Stimulated activated CD8-positive, alpha-beta memory T cell treated with anti-CD3 and anti-CD28 coated beads, Interleukin-12 subunit alpha, Interleukin-12 subunit beta, amount 100 ng/mL, for 1 hour (primary cell): ENCODE measurements around the gene HAPLN2.
A peak's percentile ranks its signal among the peaks of the same experiment; 100 is the strongest.
"Not testable (repeated sequence)": the region's sequence is repeated elsewhere in the genome, so short reads cannot be mapped to it uniquely, and the experiment has no call there.

ENCODE experiments used
- DNase-seq: peaks from one replicate; pipeline ENCODE4 v3.0.0-alpha.2; 2020; ENCODE audit warnings: low read depth

Gene HAPLN2

DNA sequence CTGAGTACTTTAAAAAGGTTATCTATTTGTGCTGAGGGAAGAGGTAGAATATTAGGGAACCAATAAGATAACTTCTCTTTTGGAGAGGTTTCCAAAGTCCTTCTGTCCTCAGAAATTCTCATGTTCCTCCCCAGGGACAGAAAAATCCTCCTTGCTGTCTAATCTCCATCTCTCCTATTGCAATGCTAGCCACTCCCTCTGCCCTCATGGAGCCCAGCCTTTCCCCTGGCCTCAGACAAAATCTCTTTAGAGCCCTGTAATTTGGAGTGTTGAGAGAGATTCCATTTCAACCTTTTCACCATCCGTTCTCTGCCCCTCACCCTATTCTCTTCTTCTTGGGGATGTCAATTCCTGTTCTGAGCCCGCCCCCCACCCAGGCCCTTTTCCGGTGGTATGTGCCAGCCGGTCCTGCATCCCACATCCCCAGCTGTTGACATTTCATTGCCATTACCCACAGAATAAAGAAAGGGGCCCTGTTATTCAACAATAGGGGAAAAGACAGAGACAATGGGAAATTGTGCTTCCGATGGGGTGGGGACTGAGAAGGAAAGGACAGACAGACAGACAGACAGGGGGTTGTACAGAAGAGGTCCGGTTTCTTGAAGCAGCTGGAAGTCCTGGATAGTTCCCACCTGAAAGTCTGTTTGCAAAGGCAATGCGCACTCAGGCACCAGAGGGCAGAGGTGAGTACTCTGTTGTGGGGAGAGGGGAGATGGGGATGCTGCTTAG lies at the start of gene HAPLN2:
TSS of gene HAPLN2 (plus strand) at position 563 of the 729 bp plus-strand sequence. CDS start 4,076 bp downstream, outside the sequence.
- no peak for DNase-seq

DNA sequence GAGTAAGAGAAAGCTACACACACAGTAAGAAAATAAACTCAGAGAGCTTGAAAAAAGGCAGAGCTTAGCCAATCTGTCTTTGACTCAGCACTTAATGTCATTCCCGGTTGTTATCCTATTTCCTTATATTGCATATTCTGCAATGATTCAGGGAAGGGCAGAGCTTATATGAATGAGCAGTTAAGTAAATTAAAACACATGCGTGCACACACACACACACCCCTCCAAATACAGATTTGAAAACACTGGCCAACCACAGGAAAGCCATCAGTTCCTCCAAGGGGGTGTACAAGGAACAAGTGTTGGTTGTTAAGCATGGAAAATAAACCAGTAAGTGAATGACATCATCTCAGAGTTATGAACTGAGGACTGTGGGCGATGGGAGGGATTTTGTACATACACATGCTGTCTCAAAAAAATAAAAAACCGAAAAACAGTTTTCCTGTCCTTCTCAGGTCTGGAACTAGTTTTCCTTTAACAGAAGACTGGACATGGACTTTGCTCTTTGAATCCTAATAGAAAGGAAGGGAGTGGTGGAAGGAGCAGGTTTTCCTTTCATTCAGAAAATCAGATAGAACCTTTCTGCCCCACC lies 47.9 kb upstream of the HAPLN2 start:
- DNase-seq: no peak

DNA sequence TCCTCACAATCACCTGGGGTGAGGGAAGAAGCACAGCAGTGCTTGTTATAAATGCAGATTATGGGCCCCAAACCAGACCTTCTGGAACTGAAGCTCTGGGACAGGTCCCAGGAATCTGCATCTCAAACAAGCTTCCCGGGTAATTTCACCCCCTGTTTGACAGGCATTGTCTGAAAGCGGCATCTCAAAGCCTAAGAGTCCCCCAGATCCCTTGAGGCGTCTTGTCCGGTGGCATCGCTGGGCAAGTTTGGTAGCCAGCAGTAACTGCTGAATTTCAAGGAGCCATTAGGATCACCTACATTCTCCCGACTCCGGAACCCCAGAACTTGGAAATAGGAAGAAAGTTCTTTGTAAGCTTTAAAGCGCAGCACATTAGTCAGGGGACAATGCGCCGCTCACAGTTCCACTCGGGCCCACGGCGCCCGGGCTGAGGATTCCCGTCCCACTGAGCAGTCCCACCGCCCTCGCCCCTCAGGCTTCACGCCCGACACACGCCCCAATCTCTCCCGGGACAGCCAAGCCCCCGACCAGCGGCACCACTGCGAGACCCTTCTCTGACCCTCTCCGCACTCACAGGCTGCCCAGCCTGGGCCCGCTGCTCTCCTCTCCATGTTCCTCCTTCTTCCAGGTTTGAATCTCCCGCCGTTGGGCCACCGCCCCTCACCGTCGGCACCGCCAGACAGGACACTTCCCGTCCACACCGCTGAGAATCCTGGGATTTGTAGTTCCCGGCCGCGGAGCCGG lies 47.1 kb upstream of the HAPLN2 start, which contains the start of gene IQGAP3:
TSS of gene IQGAP3 (minus strand) at position 647 of the 744 bp plus-strand sequence. CDS start at position 611, 36 bp downstream.
- DNase-seq: peak; percentile 38

DNA sequence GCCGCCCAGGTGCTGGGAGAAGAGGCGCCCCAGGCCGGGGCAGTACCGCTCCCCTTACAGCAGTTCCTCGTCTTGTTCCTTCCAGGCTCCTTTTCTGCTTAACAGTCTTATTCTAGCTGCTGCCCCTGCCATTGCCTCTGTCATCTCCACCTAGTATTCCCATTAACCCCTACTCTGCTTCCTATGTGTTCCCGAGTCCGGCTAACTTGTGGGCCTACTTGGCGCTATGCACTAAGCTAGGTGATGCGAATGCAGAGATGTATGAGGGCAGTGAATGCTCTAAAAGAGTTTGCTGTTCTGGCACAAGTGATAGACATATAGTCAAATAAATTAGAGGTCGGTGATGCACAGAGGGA lies 46.6 kb upstream of the HAPLN2 start:
- no peak for DNase-seq

DNA sequence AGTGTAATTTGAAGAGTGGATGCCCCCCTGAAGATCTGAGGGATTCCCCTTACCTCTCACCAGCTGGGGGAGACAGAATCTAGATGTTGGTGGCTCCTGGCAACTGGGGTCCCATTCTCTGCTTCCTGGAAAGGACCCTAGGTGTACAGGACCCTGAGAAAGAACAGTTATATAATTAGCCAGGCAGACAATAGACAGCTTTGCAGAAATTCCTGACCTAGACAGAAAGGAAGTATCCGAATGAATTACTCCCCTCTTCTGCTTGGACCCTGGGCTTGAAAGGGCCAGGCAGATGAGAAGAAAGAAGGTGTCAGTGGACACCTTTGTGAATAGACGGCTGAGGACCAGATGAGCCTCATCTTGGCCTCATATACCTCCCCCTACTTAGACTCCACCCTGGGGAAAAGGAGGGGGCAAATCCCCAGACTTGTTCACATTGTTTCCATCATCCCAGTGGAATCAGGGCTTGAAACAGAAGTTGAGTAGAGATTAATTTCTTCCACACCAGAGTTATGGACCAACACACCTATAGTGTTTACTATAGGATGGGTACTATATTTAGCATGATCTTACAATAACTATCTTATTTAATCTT lies 45.1 kb upstream of the HAPLN2 start:
- no peak for DNase-seq

DNA sequence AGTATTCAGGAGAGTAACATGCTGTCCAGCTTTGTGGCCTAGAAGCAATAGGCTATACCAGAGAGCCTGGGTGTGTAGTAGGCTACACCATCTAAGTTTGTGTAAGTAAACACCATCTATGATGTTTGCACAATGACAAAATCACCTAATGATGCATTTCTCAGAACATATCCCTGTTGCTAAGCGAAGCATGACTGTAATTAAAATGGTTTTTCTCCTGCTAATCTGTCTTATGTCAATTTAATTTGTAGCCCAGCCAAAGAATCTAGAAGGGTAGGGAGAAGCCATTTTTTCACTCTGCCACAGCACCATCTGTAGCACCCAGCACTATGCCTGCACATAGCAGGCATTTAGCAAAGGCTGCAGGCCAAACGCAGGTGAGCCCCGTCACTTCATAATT lies 41.7 kb upstream of the HAPLN2 start:
- no peak for DNase-seq

DNA sequence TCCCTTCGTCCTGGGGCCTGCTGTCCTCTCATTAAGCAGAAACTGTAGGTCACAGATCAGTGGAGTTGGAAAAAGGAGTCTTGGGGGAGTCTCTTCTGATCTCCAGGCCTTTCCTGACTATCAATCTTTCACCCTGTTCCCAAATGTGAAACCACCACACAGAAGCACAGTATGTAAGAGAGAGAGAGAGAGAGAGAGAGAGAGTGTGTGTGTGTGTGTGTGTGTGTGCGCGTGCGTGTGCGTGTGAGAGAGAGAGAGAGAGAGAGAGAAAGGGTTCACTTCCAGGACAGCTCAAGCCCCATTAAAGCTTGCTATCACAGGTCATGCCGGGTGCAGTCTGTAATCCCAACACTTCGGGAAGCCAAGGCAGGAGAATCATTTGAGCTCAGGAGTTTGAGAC lies 41.2 kb upstream of the HAPLN2 start:
- no peak for DNase-seq

DNA sequence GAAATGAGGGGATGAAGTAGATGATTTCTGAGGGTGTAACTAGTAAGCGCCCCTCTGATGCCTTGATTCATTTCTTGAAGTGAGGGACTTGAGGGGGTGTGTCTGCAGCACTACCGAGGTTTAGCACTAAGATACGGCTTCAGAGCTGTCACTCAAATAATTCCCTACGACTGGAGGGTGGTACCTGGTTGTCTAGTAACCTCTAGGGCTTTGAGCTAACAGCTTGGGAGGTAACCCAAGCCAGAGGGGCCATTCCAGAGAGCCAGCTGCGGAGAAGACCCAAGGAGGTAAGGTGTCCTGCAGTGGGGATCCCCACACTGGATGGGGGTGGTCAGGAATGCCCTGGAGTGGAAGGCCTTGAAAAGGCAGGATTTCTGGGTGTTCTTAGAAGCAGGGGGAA lies 39.7 kb upstream of the HAPLN2 start, which contains the start of gene TTC24:
TSS of gene TTC24 (plus strand) at position 252 of the 400 bp plus-strand sequence. CDS start 1,642 bp downstream, outside the sequence.
- DNase-seq: no peak

DNA sequence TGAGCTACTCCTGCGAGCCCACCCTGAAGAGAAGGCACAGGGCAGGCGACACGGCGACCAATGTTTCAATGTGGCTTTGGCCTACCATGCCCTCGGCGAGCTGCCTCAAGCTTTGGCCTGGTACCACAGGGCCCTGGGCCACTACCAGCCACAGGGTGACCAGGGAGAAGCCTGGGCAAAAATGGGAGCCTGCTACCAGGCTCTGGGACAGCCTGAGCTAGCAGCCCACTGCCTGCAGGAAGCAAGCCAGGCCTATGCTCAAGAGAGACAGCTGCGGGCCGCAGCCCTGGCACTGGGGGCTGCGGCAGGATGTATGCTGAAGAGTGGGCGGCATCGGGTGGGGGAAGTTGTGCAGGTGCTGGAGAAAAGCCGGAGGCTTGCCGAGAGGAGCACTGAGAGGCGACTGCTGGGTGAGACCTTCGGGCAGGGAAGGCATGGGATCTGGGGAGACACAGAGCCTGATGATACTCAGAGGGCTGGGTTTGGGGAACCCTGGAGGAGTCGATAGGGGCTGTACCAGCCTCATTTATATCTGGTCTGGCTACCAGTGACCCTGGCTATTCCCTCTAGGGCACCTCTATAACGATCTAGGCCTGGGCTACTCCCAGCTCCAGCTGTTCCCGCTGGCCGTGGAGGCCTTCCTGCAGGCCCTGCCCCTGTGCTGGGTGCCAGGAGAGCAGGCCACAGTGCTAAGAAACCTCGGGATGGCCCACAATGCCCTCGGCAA lies 37.4 kb upstream of the HAPLN2 start:
- peak; percentile 24 for DNase-seq

DNA sequence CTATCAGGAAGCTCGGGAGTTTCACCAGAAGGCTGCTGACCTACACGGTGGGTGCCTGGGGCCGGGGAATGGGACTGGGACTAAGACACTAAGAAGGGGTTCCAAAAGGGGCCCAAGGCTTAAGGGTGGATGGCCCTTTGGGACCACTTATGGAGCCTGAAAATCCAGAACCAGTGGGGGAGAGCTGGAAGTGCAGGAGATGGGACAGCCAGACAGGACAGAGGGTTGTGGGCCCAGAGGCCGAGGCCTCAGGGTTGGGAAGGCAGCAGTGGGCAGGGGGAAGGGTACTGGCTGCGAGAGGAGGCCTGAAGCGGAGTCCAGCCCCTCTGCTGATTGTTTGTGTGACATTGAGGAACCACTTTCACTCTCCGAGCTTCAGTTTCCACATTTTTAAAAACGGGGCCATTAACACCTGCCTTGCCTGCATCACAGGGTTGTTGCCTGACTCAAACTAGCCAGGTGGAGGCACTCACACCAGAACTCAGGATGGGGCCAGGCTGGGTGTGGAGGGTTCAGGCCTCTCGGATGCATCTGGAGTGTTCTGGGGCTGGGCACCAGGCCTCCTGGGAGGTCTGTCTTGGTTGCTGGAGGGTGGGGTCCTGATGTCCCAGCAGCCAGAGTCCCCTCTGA lies 36.7 kb upstream of the HAPLN2 start:
- DNase-seq: no peak

DNA sequence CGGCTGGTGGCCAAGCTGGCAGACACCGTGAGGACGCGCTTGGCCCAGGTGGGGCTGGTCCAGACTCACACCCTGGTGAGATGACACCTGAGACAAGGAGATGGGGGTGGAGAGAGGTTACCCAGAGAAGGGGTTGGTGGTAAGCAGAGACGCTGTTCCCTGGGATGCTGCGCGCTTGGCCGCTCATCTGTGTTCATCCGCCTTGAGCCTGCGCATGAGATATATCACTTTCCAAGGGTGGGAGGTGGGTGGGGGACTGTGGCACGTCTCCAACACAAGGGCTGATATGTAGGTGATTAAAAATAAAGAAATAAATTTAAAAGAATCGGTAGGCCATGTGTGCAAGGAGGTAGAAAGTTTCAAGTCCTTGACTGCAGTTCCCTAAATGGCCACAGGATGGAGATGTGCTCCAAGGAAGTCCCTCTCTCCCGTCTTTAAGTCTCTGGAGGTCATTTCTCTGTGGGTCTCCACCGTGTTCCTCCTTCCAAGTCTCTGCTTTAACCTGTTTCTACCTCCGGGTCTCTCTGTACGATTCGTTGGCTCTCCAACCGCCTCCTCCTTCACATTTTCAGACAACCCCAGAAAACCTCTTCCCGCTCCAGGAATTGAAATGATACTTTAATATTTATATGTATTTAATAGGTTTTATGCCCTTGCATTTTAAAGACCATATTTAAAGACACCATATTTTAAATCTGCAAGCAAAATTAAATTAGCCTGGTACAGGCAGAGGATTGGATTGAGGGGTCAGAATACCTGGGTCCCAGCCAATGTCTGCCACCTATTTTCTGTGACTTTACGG lies 35.2 kb upstream of the HAPLN2 start:
- DNase-seq: peak; percentile 61

DNA sequence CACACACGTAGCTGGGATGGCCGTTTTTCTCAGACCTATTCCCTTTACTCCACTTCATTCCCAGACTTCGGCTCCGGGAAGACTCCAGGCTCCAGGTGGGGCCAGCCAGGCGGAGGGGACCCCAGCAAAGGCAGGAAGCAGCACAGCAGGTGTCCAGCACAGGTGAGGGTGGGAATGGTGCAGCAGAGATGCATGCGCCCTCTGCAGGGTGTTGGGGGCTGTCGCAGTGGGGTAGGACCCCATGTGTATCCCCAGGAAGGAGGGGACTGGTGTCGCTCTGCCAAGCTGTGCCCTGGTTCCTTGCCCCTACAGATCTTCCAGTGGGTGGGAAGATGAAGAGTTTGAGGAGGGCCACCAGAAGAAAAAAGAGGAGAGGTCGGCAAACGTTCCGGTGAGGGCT lies 34.4 kb upstream of the HAPLN2 start:
- no peak for DNase-seq

DNA sequence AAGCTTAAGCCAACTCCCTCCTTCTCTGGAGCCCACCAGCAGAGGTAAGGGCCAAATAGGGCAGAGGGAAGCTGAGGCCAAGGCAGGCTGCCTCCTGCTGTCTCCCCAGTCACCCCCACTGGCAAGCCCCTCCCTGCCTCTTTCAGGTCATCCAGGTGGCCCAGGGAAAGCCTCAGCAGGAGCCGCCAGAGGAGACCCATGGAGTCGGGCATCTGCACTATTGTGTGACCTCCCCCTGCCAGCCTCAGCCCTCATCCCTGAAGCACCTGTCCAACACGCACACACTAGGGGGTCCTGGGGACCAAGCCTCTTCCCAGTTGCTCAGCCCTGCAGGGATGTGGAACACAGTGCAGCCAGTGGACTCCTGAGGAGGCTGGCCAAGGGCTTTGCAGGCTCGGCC lies 32.9 kb upstream of the HAPLN2 start:
- DNase-seq: no peak

DNA sequence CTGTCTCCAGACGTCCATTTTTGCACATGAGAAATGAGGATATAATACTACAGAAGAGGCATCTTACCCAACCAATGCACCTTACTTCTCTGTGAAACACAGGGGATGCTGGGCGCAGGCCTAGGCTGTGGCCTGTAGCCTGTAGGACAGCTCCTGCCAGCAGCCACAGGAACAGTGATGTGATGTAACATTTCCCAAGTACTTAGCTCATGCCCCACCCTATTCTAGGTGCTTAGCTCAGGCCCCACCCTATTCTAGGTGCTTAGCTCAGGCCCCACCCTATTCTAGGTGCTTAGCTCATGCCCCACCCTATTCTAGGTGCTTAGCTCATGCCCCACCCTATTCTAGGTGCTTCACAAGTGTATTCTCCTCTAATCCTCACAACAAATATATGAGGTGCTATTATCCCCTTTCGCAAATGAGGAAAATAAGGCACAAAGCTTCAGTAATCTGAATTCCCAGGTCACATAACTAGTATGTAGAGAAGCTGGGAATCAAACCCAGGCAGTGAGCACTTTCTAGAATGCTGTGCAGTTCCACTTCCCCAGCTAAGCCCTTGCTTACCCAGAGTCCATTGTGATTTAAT lies 32.2 kb upstream of the HAPLN2 start:
- no peak for DNase-seq

DNA sequence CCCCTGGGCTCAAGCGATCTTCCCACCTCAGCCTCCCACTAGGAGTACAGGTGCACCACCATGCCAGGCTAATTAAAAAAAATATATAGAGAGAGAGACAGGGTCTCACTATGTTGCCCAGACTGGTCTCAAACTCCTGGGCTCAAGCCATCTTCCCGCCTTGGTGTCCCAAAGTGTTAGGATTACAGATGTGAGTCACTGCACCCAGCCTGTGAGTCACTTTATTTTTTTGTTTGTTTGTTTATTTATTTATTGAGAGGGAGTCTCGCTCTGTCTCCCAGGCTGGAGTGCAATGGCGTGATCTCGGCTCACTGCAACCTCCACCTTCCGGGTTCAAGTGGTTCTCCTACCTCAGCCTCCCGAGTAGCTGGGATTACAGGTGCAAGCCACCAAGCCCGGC lies 31.3 kb upstream of the HAPLN2 start:
- not testable (repeated sequence) for DNase-seq

DNA sequence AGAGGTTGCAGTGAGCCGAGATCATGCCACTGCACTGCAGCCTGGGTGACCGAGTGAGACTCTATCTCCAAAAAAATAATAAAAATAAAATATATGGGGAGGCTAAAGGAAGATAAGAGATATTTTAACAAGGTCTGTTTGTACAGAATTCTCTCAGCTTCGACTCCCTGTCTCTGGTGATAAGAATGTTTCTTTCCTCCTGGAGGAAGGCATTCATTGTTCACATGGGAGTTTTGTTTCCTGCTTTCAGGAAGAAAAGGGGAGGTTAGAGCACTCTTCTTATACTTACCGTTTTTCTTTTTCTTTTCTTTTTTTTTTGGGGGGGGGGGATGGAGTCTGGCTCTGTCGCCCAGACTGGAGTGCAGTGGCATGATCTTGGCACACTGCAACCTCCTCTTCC lies 29.7 kb upstream of the HAPLN2 start:
- DNase-seq: no peak

DNA sequence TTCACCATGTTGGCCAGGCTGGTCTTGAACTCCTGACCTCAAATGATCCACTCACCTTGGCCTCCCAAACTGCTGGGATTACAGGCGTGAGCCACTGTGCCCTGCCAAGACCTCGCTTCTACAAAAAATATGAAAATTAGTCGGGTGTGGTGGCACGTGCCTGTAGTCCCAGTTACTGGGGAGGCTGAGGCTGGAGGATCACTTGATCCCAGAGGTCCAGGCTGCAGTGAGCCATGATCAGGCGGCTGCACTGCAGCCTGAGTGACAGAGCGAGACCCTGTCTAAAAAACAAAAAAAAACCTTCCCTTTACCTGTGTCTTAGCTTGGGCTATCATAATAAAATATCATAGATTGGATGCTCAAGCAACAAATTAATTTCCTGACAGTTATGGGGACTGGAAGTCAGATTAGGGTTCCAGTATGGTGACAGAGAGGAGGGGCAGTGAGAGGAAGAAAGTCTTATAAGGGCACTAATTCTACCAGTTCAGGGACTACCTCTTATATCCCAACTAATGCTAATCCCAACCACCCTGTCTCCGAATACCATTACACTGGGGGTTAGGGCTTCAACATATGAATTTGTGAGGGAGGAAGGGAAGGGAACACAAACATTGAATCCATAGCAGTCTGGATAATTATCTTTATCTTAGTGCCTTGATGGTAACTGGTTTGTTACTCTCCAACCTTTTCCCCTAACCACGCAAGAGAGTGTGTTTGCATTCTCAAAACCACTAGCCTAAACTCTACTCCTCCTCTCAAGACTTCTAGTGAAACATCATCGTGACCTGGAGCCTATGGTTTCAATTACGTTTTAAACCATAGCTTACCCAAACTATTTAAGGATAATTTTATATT lies 28.7 kb upstream of the HAPLN2 start:
- DNase-seq: no peak

DNA sequence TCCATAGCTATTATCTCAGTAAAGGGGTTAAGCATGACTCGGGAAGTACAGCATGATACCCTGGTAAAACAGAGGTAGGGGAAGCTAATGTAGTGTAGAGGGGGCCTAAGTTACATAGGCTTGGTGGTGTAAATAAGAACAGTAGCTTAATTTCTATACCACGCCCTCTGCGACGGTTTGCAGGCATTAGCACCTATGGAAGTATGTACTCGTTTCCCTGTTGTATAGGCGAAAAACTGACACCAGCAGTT lies 28.1 kb upstream of the HAPLN2 start:
- DNase-seq: no peak

DNA sequence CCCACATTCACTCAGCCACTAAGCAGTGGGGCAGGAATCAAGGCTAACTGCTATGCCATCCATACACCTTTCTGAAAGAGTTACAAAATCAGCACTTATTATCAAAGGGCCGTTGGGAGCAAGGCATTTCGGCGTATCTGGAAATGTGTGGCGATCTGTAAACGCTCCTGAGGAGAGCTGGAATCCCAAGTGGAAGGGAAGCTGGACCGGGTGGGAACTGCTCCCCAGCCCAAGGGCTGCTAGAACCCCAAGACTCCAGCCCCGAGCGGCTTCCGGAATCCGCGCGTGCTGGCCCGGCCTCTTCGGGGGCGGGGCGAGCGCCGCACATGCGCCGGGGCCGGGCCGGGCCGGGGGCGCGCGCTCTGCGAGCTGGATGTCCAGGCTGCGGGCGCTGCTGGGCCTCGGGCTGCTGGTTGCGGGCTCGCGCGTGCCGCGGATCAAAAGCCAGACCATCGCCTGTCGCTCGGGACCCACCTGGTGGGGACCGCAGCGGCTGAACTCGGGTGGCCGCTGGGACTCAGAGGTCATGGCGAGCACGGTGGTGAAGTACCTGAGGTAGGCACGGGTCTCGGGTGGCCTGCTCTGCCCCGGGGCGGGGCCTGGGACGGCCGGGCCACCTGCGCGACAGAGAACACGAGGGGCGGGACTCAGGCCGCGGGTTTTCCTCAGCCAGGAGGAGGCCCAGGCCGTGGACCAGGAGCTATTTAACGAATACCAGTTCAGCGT lies 27.6 kb upstream of the HAPLN2 start, which contains the start of gene NAXE:
TSS of gene NAXE (plus strand) at position 345 of the 726 bp plus-strand sequence. CDS start at position 374, 29 bp downstream.
- peak; percentile 47 for DNase-seq
